Left renal cortex interstitium (tissue), 4 donors: ENCODE measurements around the gene PRRG4. TPM values are rescaled to one million over a fixed set of nuclear protein-coding genes. Genes with fewer than 3 reads are reported as not detected.
"Not testable (repeated sequence)": the region's sequence is repeated elsewhere in the genome, so short reads cannot be mapped to it uniquely, and the experiment has no call there.

Experiments
- DNase-seq, 4 donors: peaks; one replicate each; pipeline ENCODE4 v3.0.0-alpha.2; 2013; ENCODE audit warnings: low read depth in 4 of 4, low spot score in 2 of 4, missing footprints in 1 of 4
- polyA plus RNA-seq, 4 donors: library from polyadenylated mRNA; unstranded; fragments of 120-200 nt; gene quantifications; one replicate each; pipeline ENCODE4 v1.2.1, GENCODE V29; 2013; ENCODE audit not compliant: insufficient read length in 4 of 4

Gene PRRG4
- polyA plus RNA-seq, 4 donors, result 5.5 to 7.4 (median 6.4) TPM

GRCh38 chr11:32883421-32883820 is 53.7 kb downstream of the PRRG4 start:
- DNase-seq, result no peak

- no peak for DNase-seq
Measured at GRCh38 chr11:32884023-32884422, 54.3 kb downstream of the PRRG4 start.

GRCh38 chr11:32884770-32885384 is 55.1 kb downstream of the PRRG4 start:
- DNase-seq, result no peak

- DNase-seq, result no peak
Measured at GRCh38 chr11:32885556-32885955, 55.8 kb downstream of the PRRG4 start.

- no peak for DNase-seq
Measured at GRCh38 chr11:32886180-32886579, 56.5 kb downstream of the PRRG4 start.

GRCh38 chr11:32887707-32888383 is 58.1 kb downstream of the PRRG4 start:
- not testable (repeated sequence) for DNase-seq

GRCh38 chr11:32888384-32888710 is 58.6 kb downstream of the PRRG4 start:
- not testable (repeated sequence) for DNase-seq

- DNase-seq, result no peak
Measured at GRCh38 chr11:32888805-32889204, 59.1 kb downstream of the PRRG4 start.

- DNase-seq, result peak in 1 of 4 donors; percentile 13
Measured at GRCh38 chr11:32890843-32891656, 61.3 kb downstream of the PRRG4 start.

- peak in 1 of 4 donors; percentile 54 for DNase-seq
Measured at GRCh38 chr11:32891657-32892354, 62.1 kb downstream of the PRRG4 start.

- peak in 3 of 4 donors; percentile 39 to 70 (median 58) for DNase-seq
Measured at GRCh38 chr11:32892355-32893092, 62.8 kb downstream of the PRRG4 start, which contains the start of gene QSER1. Gene QSER1 (plus strand): TSS chr11:32892811. CDS start chr11:32893126, 315 bp downstream.

- DNase-seq, result no peak
Measured at GRCh38 chr11:32893093-32893342, 63.3 kb downstream of the PRRG4 start.

GRCh38 chr11:32893343-32894148 is 63.8 kb downstream of the PRRG4 start:
- peak in 3 of 4 donors; percentile 46 to 61 (median 51) for DNase-seq

GRCh38 chr11:32894149-32894827 is 64.6 kb downstream of the PRRG4 start:
- peak in 3 of 4 donors; percentile 59 to 72 (median 62) for DNase-seq

- no peak for DNase-seq
Measured at GRCh38 chr11:32894921-32895320, 65.2 kb downstream of the PRRG4 start.

- no peak for DNase-seq
Measured at GRCh38 chr11:32895471-32895870, 65.7 kb downstream of the PRRG4 start.

- DNase-seq, result no peak
Measured at GRCh38 chr11:32897103-32897502, 67.4 kb downstream of the PRRG4 start.

GRCh38 chr11:32899438-32899837 is 69.7 kb downstream of the PRRG4 start:
- DNase-seq, result no peak

GRCh38 chr11:32902089-32902665 is 72.5 kb downstream of the PRRG4 start:
- DNase-seq, result no peak
